Lower leg skin (tissue), 4 donors: ENCODE measurements around the gene PRDM16. TPM values are rescaled to one million over a fixed set of nuclear protein-coding genes. Genes with fewer than 3 reads are reported as not detected.

ENCODE experiments used
- DNase-seq, 2 donors: peaks; one replicate each; pipeline ENCODE4 v3.0.0-alpha.2; 2019; ENCODE audit warnings: low spot score in 2 of 2
- H3K4me3 ChIP-seq: fragments of 200-600 bp; sonication (generic); 2 replicates; pipeline ENCODE4 v1.5.1; 2017; ENCODE audit warnings: mild to moderate bottlenecking, low read depth; ENCODE audit not compliant: poor library complexity, severe bottlenecking
- POLR2A ChIP-seq, 2 donors: fragments of 450-650 bp; IDR thresholded peaks; one replicate each; pipeline ENCODE4 v1.6.1; 2016 to 2017; ENCODE audit warnings: antibody characterized with exemption in 2 of 2, mild to moderate bottlenecking in 1 of 2, moderate library complexity in 1 of 2
- WGBS, 2 donors: methylation state at CpG; one replicate each; pipeline ENCODE4 v1.1.5; 2018; 5-methylcytosine and 5-hydroxymethylcytosine counted together
- intact Hi-C: fragments of 100-400 bp; cut with DNase I; formaldehyde crosslinking; loops from one replicate; pipeline ENCODE4 v1.15.0; 2023; ENCODE audit warnings: low total_unique reads
- total RNA-seq, 4 donors: library from RNA; depleted of rRNA; stranded (reverse); fragments of >200 nt; gene quantifications; one replicate each; pipeline ENCODE4 v1.1.0, GENCODE V29; 2016
- TF ChIP-seq, protein P1 (sequence below), 3 donors: fragments of 450-650 bp; IDR thresholded peaks; one replicate each; pipeline ENCODE4 v1.5.1; 2016; ENCODE audit warnings: antibody characterized with exemption in 3 of 3, mild to moderate bottlenecking in 3 of 3, moderate library complexity in 2 of 3

PRDM16 gene
- total RNA-seq, 4 donors from 2014 or later = 0.08 to 0.91 (median 0.56) TPM; not detected in 1

DNA sequence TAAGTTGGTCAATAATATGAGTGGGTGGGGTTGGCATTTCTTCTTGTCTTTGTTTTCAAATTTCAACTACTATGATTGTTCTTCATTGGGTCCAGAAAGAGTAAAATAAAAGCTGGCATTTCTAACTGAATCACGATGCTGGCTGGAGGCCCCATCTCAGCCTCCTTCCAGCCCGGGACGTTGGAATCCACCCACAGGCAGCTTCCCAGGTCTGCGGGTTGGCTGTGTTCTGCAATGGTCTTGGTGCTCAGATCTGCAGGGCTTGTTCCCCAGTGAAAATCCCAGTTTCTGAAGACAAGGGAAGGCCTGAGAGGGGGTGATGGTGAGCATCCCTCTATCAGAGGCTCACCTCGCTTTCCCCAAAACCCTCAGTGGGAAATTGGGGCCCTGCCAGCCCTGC is 330.7 kb downstream of the PRDM16 start:
- DNase-seq = no peak
- WGBS, 2 donors = 32 to 44% methylated on average over 5 of the region's 5 CpGs
- no peak overlapping the region for H3K4me3 ChIP-seq
- TF ChIP-seq, protein P1, sequence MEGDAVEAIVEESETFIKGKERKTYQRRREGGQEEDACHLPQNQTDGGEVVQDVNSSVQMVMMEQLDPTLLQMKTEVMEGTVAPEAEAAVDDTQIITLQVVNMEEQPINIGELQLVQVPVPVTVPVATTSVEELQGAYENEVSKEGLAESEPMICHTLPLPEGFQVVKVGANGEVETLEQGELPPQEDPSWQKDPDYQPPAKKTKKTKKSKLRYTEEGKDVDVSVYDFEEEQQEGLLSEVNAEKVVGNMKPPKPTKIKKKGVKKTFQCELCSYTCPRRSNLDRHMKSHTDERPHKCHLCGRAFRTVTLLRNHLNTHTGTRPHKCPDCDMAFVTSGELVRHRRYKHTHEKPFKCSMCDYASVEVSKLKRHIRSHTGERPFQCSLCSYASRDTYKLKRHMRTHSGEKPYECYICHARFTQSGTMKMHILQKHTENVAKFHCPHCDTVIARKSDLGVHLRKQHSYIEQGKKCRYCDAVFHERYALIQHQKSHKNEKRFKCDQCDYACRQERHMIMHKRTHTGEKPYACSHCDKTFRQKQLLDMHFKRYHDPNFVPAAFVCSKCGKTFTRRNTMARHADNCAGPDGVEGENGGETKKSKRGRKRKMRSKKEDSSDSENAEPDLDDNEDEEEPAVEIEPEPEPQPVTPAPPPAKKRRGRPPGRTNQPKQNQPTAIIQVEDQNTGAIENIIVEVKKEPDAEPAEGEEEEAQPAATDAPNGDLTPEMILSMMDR (IDR thresholded peaks at IDR 0.05) = no peak
- TF ChIP-seq POLR2A (IDR thresholded peaks at IDR 0.05) = no peak
- intact Hi-C loops = no loop called here

DNA sequence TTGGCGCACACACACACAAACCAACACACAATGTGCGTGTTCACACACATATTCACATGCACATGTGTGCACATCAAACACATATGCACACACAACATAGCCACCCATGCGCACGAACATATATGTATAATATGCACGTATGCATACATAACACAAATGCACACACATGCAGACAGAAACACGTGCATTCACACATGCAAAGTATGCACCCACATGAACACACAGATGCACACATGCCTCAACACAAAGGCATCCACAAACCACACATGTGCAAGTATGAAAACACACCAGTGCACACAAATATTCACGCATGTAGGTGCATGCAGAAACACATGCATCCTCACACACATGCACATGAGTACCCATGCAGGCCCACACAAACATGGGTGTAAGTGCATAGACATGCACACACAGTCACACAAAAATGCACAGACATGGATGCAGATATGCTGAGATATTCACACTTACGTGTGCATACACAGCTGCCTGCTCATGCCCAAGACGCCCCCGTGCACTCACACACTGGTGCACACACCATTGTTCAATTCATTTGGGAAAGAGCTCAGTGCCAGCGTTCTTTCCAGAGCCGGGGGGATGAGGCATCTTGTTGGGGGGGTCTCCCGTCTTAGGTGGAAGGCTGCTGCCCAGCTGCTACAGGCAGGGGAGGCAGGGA is 332.7 kb downstream of the PRDM16 start:
- intact Hi-C loops = no loop called here
- 64 to 85% methylated on average over 12 to 13 of the region's 13 CpGs for WGBS, 2 donors
- TF ChIP-seq, protein P1 (IDR thresholded peaks at IDR 0.05) = no peak
- no peak for TF ChIP-seq POLR2A (IDR thresholded peaks at IDR 0.05)
- no peak for DNase-seq
- no peak overlapping the region for H3K4me3 ChIP-seq

DNA sequence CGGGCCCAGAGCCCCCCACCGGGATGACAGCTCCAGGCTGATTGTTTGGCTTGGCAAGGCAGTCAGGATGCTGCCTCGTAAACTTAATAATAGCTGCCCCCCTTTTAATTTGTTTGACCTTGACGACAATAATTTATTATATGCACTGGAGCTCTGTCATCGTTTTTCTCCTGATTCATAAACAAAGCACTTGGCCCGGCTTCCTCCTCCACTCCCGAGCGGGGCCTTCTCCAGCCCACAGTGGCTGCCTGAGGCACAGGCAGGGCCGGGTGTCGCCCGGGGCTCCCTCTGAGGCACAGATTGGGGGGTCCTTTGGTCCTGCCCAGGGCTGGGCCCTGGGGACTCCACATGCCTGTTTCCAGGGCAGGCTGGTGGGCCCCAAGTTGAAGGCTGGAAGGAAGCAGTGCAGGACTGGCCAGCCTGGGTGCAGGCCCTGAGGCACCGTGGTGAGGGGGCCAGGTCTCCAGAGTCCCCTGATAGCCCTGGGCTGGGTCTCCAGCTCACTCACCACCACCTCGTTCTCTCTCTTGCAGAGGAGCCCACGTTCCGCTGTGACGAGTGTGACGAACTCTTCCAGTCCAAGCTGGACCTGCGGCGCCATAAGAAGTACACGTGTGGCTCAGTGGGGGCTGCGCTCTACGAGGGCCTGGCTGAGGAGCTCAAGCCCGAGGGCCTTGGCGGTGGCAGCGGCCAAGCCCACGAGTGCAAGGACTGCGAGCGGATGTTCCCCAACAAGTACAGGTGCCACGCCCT is 333.4 kb downstream of the PRDM16 start:
- no peak for DNase-seq
- WGBS, 2 donors = 44 to 49% methylated on average over 29 of the region's 29 CpGs
- TF ChIP-seq POLR2A (IDR thresholded peaks at IDR 0.05) = no peak
- TF ChIP-seq, protein P1 (IDR thresholded peaks at IDR 0.05) = no peak
- H3K4me3 ChIP-seq = no peak overlapping the region
- intact Hi-C loops = no loop called here

DNA sequence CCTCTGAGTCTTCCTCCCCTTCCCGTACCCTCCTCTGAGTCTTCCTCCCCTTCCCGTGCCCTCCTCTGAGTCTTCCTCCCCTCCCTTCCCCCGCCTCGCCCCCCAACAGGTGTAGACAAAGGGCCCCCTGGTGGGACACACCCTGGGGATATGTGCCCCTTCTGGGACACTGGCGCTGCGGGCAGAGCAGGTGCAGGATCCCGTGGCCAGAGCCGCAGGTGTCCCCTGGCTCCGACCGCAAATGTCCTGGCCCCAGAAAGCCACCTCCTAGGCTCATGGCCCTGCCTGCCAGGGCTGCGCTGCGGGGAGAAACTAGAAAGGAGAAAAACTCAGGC is 334.0 kb downstream of the PRDM16 start:
- 69 to 78% methylated on average over 10 of the region's 12 CpGs for WGBS, 2 donors
- intact Hi-C loops = no loop called here
- no peak for TF ChIP-seq POLR2A (IDR thresholded peaks at IDR 0.05)
- TF ChIP-seq, protein P1 (IDR thresholded peaks at IDR 0.05) = no peak
- H3K4me3 ChIP-seq = no peak overlapping the region
- no peak for DNase-seq

DNA sequence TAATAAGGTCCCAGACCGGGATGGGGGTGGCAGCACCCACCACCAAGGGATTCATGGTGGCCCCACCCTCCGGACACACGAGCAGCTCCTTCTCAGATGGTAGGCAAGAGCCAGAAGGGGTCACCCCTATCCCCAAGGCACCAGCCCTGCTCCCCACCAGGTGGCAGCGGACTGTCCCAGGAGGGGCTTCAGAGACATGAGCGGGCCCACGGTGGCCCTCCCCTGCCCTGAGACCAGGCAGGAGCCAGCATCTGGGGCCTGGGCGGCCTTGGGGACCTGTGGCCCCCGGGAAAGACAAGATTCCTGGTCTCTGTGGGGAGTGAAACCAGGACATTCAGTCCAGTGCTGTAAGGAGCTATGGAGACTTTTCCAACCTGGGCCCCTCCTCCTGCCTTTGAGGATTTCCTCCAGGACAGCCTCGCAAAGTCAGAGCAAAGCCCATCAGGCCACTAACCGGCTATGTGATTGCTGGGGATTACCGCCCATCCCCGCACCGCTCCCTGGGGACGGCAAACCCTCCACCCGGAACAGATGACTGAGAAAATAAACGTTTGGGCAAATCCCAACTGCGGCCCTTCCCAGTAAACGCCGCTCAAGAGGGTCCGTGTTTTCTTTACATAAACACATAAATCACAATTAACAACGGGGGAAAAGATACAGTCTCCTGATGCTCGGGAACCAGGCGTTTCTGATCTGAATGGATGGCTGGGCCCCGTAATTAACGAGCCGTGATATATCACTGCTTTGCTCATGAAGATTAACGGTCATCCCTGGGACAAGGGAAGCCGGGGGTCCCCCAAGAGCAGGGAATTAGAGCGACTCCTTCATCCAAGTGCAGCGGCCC is 334.6 kb downstream of the PRDM16 start:
- H3K4me3 ChIP-seq = no peak overlapping the region
- DNase-seq = no peak
- WGBS, 2 donors = 81 to 83% methylated on average over 24 to 27 of the region's 30 CpGs
- intact Hi-C loops = no loop called here
- TF ChIP-seq, protein P1 (IDR thresholded peaks at IDR 0.05) = no peak
- TF ChIP-seq POLR2A (IDR thresholded peaks at IDR 0.05) = no peak
